SJCRH30 (cell line): ENCODE data around the gene JUP. TPM values are rescaled to one million over a fixed set of nuclear protein-coding genes. Genes with fewer than 3 reads are reported as not detected.
A peak's percentile ranks its signal among the peaks of the same experiment; 100 is the strongest.

Experiments
- DNase-seq, 2 experiments: peaks; one replicate each; pipeline ENCODE4 v3.0.0-alpha.2; 2015 to 2020
- H3K27ac ChIP-seq: fragments of 250-450 bp; sonication (Bioruptor Pico); 2 replicates; pipeline ENCODE4 v1.5.1; 2020; ENCODE audit warnings: mild to moderate bottlenecking, moderate library complexity
- H3K27me3 ChIP-seq: fragments of 250-450 bp; sonication (Bioruptor Pico); 2 replicates; pipeline ENCODE4 v1.5.1; 2020; ENCODE audit warnings: mild to moderate bottlenecking, moderate library complexity
- H3K36me3 ChIP-seq: fragments of 250-450 bp; sonication (Bioruptor Pico); 2 replicates; pipeline ENCODE4 v1.5.1; 2020; ENCODE audit warnings: mild to moderate bottlenecking, moderate library complexity
- H3K4me1 ChIP-seq: fragments of 250-450 bp; sonication (Bioruptor Pico); 2 replicates; pipeline ENCODE4 v1.5.1; 2020; ENCODE audit warnings: mild to moderate bottlenecking, moderate library complexity
- H3K4me3 ChIP-seq: fragments of 250-450 bp; sonication (Bioruptor Pico); 2 replicates; pipeline ENCODE4 v1.5.1; 2020; ENCODE audit warnings: mild to moderate bottlenecking, moderate library complexity
- H3K9me3 ChIP-seq: fragments of 250-450 bp; sonication (Bioruptor Pico); replicated peaks from 2 replicates; pipeline ENCODE4 v1.5.1; 2020; ENCODE audit warnings: mild to moderate bottlenecking, moderate library complexity
- total RNA-seq: library from RNA; depleted of rRNA; stranded (reverse); fragments of >200 nt; shearing (Covaris generic); gene quantifications from 2 replicates; pipeline ENCODE4 v1.2.3, GENCODE V29; 2014

The JUP gene
- total RNA-seq, 1 experiment from 2014 or later, result 1.7 TPM

- H3K27me3 ChIP-seq, result no peaks in the 10 kb centered on the region
- peaks cover 5% of the 10 kb centered on the region; the same call in 1 of the 2 replicates for H3K36me3 ChIP-seq
- no peak overlapping the region; the same call in 1 of the 2 replicates for H3K27ac ChIP-seq
- no peaks in the 10 kb centered on the region for H3K9me3 ChIP-seq
- peak overlapping the region; percentile 72 for H3K4me3 ChIP-seq
- no peak for DNase-seq
- no peaks in the 10 kb centered on the region for H3K4me1 ChIP-seq
Observed at GRCh38 chr17:41813699-41814124, 27.2 kb upstream of the JUP start.

- Histone ChIP-seq H3K4me1 (no peaks in the 10 kb centered on the region), H3K27me3 (no peaks in the 10 kb centered on the region), H3K4me3 (peak overlapping the region; percentile 72), H3K36me3 (0 out of 2 replicates have a peak, but pooled peaks cover 5% of the 10 kb centered on the region), H3K9me3 (no peaks in the 10 kb centered on the region), H3K27ac (peak overlapping the region; percentile 53)
- DNase-seq, result no peak
Observed at GRCh38 chr17:41813152-41813680, 26.7 kb upstream of the JUP start.

- peak within 1 kb of the TSS; percentile 53 for H3K27ac ChIP-seq
- no peaks in the 10 kb centered on the region for H3K27me3 ChIP-seq
- H3K9me3 ChIP-seq, result no peaks in the 10 kb centered on the region
- peak within 1 kb of the TSS; percentile 72 for H3K4me3 ChIP-seq
- H3K36me3 ChIP-seq, result 0 out of 2 replicates have a peak, but pooled peaks cover 3% of the 10 kb centered on the region
- no peaks in the 10 kb centered on the region for H3K4me1 ChIP-seq
- DNase-seq, result peak; percentile 87 to 88
Observed at GRCh38 chr17:41812381-41813151, 26.1 kb upstream of the JUP start, which contains the start of gene FKBP10. FKBP10 (plus strand) TSS chr17:41813004; CDS start chr17:41813035, 31 bp downstream.

GRCh38 chr17:41811549-41812380, 25.3 kb upstream of the JUP start, which contains the start of gene P3H4:
P3H4 (minus strand) TSS chr17:41811949; CDS start chr17:41811915, 34 bp downstream.
- Histone ChIP-seq H3K9me3 (no peaks in the 10 kb centered on the region), H3K4me3 (peak within 1 kb of the TSS; percentile 72), H3K27me3 (no peaks in the 10 kb centered on the region), H3K27ac (peak within 1 kb of the TSS; percentile 53), H3K36me3 (0 out of 2 replicates have a peak, but pooled peaks cover 3% of the 10 kb centered on the region), H3K4me1 (no peaks in the 10 kb centered on the region)
- DNase-seq, result peak; percentile 71 to 78

GRCh38 chr17:41810659-41811548, 24.4 kb upstream of the JUP start:
- no peak overlapping the region; the same call in 1 of the 2 replicates for H3K27ac ChIP-seq
- H3K4me3 ChIP-seq, result peak overlapping the region; percentile 72
- 0 out of 2 replicates have a peak, but pooled peaks cover 3% of the 10 kb centered on the region for H3K36me3 ChIP-seq
- no peak for DNase-seq
- H3K27me3 ChIP-seq, result no peaks in the 10 kb centered on the region
- H3K4me1 ChIP-seq, result no peaks in the 10 kb centered on the region
- no peaks in the 10 kb centered on the region for H3K9me3 ChIP-seq

GRCh38 chr17:41806685-41807445, 20.4 kb upstream of the JUP start:
- Histone ChIP-seq H3K9me3 (no peaks in the 10 kb centered on the region), H3K36me3 (no peaks in the 10 kb centered on the region), H3K27me3 (no peaks in the 10 kb centered on the region), H3K27ac (no peak overlapping the region), H3K4me1 (peaks cover 4% of the 10 kb centered on the region; the same call in 1 of the 2 replicates), H3K4me3 (no peak overlapping the region)
- DNase-seq, result no peak

GRCh38 chr17:41803049-41804020, 16.8 kb upstream of the JUP start:
- Histone ChIP-seq H3K4me1 (peaks cover 13% of the 10 kb centered on the region), H3K27ac (no peak overlapping the region), H3K36me3 (no peaks in the 10 kb centered on the region), H3K9me3 (no peaks in the 10 kb centered on the region), H3K27me3 (no peaks in the 10 kb centered on the region), H3K4me3 (no peak overlapping the region)
- DNase-seq, result peak; percentile 54 to 64

GRCh38 chr17:41801374-41802271, 15.1 kb upstream of the JUP start:
- H3K36me3 ChIP-seq, result no peaks in the 10 kb centered on the region
- no peak overlapping the region for H3K27ac ChIP-seq
- DNase-seq, result peak; percentile 76 to 89
- H3K4me1 ChIP-seq, result peaks cover 13% of the 10 kb centered on the region
- no peaks in the 10 kb centered on the region for H3K9me3 ChIP-seq
- no peaks in the 10 kb centered on the region for H3K27me3 ChIP-seq
- H3K4me3 ChIP-seq, result no peak overlapping the region

GRCh38 chr17:41800601-41801373, 14.3 kb upstream of the JUP start:
- Histone ChIP-seq H3K4me1 (peaks cover 13% of the 10 kb centered on the region), H3K27me3 (no peaks in the 10 kb centered on the region), H3K36me3 (no peaks in the 10 kb centered on the region), H3K27ac (no peak overlapping the region), H3K4me3 (no peak overlapping the region), H3K9me3 (no peaks in the 10 kb centered on the region)
- DNase-seq, result no peak

GRCh38 chr17:41799366-41799765, 12.9 kb upstream of the JUP start:
- H3K36me3 ChIP-seq, result no peaks in the 10 kb centered on the region
- peaks cover 13% of the 10 kb centered on the region for H3K4me1 ChIP-seq
- no peak overlapping the region for H3K4me3 ChIP-seq
- no peaks in the 10 kb centered on the region for H3K9me3 ChIP-seq
- H3K27me3 ChIP-seq, result no peaks in the 10 kb centered on the region
- no peak for DNase-seq
- H3K27ac ChIP-seq, result no peak overlapping the region

- Histone ChIP-seq H3K27me3 (no peaks in the 10 kb centered on the region), H3K9me3 (no peaks in the 10 kb centered on the region), H3K27ac (no peak overlapping the region), H3K4me1 (peaks cover 21% of the 10 kb centered on the region), H3K4me3 (no peak overlapping the region), H3K36me3 (no peaks in the 10 kb centered on the region)
- DNase-seq, result no peak
Observed at GRCh38 chr17:41797377-41797776, 10.9 kb upstream of the JUP start.
